ENCODE data around the gene PEX13. TPM values are rescaled to one million over a fixed set of nuclear protein-coding genes. Genes with fewer than 3 reads are reported as not detected.
"Not testable (repeated sequence)": the region's sequence is repeated elsewhere in the genome, so short reads cannot be mapped to it uniquely, and the experiment has no call there.

PEX13 gene
- total RNA-seq, 1 experiment from 2014 or later: 25.1 TPM

DNA sequence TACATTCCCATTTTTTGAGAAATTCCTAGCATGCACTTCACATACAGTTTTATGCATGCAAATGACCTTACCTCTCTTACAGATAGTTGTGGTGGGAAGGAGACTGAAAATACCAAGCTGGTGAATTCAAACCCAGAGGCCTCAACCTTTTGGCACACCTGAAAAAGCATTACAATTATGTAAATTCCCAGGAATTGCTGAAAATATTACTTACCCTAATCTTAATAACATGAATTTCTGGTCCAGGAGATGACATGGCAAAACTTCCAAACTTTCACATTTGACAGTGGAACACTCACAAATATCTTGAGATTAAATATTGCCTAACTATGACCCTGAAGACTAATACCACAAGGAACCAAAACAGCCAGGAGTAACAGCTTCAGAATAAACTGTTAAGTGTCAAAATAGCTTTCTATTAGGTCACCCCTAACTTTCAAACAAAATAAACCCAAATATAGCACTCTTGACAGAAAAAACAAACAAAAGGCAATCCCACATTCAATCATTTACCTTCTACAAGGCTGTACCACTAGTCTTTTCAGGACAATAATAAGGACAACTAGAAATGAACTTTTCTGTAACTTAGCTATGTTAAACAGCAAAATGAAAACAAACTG lies 10.9 kb upstream of the PEX13 start:
- DNase-seq (ENCODE audit: low read depth): no peak

DNA sequence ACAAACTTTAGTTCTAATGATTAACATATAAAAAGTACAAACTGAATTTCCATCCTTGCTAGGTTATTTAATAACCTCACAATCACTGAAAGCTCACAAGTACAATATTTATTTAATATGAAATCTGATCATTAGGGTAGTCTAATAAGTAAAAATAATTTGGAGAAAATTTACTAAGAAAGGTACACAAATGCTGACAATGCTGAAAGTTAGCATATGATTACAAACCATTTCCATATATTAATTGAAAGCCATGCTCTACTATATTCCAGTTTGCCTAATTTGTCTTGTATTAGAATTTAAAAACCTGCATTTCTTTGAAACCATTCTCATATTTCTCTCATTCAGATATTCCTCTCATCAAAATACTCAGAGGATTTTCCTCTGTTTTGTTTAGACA lies 8.2 kb upstream of the PEX13 start:
- no peak for DNase-seq (ENCODE audit: low read depth)

DNA sequence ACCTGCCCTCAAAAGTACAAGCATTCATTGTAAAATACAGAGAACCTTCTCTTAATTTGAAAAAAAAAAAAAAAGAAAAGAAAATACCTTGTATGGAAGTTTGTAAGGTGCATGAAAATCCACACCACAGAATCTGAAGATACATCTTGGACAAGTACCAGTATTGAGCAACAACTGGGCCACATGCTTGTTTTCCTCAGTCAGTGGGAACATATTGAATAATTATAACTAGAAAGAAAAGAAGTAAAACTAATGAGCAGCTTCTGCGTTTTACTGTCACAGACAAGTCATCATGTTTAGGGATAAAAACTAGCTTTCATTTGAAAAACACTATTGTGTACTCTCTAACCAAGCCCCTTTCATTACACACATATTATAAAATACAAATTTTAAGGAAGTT lies 5.8 kb upstream of the PEX13 start:
- DNase-seq (ENCODE audit: low read depth): no peak

DNA sequence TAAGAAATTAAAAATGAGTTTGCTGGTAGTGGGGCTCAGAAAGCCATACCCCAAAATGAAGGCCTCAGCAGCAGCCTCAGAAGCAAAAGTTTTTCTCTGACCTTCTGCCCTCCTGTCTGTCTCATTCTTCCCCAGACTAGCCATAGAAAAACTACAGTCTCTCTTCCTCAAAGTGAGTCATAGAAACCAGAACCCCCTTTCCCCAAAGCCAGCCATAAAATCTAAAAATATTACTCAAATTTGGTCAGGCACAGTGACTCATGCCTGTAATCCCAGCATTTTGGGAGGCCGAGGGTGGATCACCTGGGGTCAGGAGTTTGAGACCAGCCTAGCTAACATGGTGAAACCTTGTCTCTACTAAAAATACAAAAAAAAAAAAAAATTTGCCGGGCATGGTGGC lies 5.2 kb upstream of the PEX13 start:
- DNase-seq (ENCODE audit: low read depth): peak; percentile 84

DNA sequence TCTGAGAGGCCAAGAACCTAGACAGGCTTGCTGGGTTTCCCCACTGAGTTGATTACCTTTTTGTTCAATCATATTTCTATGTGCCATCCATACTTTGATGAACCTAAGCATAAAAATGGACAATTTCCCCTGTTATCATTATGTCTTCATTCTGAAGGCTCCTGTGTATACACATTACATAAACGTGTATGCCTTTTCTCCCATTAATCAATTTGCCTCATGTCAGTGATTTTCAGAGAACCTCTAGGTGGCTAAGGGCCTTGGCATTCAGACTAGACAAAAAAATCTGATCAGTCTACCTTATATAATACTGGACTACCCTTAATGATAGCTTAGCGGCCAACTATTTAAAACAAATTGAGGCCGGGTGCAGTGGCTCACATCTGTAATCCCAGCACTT lies 4.1 kb upstream of the PEX13 start:
- DNase-seq (ENCODE audit: low read depth): no peak

DNA sequence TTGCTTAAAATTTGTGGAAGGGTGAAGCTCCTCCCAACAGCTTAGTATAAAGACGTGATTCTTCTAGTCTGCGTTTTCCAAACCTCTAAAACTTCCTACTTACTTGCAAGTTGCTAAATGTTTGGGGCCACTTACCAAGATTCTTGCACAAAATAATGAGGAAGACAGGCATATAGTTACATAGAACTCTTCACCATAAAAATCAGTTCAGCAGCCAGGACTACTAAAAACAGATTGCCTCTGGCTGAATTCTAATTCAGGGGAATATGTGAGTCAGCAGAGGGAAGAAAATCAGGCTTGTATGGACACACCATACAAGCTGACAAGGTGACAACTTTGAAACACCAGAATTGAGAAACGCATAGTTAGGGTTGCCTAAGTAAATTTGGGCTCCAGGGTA lies 2.8 kb upstream of the PEX13 start:
- DNase-seq (ENCODE audit: low read depth): no peak

DNA sequence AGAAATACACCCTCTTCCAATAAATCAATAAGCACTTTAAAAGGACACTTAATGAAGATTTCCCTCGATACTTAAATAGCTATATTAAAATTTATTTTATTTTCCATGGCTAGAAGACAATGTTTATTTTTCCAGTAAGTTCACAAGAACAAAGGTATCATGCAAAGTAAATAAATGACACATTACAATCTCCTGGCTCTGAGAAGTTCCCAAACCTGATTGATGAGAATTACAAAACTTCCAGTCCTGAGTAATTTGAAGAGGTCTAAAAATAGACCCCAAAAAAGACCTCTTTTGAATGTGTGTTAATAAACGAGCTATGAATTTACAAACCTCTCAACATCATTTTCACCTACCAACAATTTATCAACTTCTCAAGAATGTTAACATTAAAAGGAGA lies 1.5 kb upstream of the PEX13 start:
- DNase-seq (ENCODE audit: low read depth): no peak

DNA sequence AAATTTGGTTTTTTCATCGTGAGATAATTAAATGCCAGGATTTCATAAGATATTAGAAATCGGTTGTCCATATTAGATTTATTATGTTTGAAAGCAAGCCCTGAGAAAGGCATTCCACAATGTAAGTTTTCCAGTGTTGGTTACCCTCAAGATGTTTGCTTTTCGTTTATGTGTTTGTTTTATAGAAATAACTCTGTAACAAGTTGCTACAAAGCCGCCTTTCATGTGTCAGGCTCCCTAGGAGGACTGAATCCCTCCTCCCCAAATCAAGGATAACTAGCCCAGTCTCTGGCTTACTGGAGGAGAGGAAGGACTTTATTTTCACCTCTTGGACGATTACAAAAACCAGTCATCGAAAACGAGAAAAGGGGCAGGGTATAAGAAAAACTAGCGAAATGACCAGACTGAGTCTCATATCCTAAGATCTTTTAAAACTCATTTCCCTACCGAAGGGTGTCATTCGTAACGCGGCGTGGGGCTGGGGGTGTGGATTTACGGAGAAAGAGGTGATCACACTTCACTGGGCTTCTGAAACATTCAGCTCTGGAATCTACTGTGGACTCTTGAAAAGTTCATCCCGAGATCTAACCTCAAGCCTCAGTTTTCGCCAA lies 1.0 kb upstream of the PEX13 start:
- DNase-seq (ENCODE audit: low read depth): no peak

DNA sequence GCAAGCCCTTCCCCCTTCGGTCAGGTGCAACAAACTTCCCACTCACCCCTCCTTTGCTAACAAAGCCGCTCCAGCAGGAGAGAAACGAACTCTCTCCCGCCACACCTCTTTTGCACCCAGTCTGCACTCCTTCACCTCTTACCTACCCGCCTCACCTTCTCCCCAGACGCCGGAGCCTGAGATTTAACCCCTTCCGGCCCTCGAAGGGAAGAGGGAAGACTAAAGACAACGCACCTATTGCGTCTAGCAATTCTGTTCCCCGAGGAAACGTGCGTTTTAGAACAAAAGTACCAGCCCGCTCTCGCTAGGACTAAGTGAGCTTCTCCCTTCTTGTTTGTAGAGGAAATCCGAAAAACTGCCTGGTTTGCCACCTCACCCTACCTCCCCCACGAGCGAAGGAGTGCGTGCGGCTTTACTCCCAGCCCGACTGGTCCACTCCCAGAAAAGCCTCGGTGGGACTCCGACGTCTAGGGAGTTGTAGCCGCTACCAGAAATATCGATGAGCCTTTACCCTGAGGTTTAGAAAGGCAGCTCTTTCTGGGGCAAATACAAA lies 441 bp upstream of the PEX13 start:
- DNase-seq (ENCODE audit: low read depth): peak; percentile 81

DNA sequence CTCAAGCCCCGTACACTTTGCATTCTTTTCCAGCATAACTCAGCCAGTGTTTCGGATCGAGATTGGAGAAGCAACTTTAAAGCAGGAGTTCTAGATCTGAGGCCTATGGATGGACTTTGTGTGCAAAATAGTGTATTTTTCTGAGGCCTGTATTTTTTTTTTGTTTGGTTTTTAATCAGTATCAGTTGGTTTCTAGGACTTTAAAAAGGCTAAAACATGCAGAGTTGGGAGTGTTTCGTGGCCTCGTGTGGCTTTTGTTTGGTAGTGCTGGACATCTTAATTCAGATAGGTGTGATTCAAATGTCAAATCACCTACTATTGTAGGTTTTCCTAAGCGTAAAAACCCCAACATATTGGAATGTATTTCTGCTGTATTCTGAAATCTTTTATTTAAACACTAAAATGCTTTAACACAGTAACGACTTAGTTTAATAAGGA lies 817 bp downstream of the PEX13 start:
- DNase-seq (ENCODE audit: low read depth): no peak

DNA sequence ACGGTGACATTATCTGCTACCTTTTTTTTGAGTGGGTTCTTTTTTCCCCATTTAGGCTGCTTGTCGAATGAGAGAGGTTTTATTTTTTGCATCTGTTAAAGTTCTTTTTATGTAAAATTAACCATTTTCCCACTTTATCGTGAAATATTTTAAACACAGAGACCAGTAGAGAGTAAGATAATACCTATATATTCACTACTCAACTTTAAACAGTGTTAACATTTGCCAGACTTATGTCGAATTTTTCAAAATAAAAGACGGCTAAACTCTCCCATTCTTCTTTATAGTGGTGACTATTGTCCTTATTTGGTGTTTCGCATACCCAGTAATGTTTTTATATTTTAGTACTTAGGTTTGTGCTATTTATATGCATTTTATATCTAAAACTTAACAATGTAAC lies 1.3 kb downstream of the PEX13 start:
- DNase-seq (ENCODE audit: low read depth): no peak

DNA sequence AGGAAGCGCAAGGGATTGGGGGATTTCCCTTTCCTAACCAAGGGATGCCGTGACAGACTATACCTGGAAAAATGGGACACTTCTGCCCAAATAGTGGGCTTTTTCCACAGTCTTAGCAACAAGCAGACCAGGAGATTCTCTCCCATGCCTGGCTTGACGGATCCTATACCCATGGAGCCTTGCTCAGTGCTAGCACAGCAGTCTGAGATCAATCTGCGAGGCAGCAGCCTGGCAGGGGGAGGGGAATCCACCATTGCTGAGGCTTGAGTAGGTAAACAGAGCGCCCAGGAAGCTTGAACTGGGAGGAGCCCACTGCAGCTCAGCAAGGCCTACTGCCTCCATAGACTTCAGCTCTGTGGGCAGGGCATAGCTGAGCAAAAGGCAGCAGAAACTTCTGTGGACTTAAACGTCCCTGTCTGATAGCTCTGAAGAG lies 3.7 kb downstream of the PEX13 start:
- no peak for DNase-seq (ENCODE audit: low read depth)

DNA sequence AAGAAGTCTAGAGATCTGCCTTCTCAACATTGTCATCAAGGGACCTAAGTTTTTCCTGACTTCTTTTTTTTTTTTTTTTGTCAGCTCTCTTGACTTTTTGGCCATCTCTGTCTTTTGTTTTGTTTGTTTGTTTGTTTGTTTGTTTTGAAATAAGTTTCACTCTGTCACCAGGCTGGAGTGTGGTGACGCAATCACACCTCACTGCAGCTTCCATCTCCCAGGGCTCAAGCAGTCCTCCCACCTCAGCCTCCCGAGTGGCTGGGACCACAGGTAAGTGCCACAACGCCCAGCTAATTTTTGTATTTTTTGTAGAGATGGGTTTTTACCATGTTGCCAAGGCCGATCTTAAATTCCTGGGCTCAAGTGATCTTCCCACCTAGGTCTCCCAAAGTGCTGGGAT lies 6.2 kb downstream of the PEX13 start:
- no peak for DNase-seq (ENCODE audit: low read depth)

DNA sequence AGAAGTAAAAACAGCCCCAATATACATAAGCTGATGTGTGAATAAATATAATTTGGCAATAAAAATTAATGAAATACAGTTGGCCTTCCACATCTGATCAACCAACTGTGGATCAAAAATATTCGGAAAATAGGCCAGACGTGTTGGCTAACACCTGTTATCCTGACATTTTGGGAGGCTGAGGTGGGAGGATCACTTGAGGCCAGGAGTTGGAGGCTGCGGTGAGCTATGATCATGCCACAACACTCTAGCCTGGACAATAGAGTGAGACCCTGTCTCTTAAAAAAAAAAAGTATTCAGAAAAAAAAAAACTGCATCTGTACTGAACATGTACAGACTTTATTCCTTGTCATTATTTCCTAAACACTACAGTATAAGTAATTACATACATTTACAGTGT lies 12.0 kb downstream of the PEX13 start:
- no peak for DNase-seq (ENCODE audit: low read depth)

DNA sequence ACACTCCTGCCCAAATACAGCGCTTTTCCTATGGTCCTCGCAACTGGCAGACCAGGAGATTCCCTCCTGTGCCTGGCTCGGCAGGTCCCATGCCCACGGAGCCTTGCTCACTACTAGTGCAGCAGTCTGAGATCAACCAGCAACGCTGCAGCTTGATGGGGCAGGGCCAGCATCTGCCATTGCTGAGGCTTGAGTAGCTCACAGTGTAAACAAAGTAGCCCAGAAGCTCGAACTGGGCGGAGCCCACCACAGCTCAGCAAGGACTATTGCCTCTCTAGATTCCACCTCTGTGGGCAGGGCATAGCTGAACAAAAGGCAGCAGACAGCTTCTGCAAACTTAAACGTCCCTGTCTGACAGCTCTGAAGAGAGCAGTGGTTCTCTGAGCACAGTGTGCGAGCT lies 17.1 kb downstream of the PEX13 start:
- not testable (repeated sequence) for DNase-seq (ENCODE audit: low read depth)

DNA sequence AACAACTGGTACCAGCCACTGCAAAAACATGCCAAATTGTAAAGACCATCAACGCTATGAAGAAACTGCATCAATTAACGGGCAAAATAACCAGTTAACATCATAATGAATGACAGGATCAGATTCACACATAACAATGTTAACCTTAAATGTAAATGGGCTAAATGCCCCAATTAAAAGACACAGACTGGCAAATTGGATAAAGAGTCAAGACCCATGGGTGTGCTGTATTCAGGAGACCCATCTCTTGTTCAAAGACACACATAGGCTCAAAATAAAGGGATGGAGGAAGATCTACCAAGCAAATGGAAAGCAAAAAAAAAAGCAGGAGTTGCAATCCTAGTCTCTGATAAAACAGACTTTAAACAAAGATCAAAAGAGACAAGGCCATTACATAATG lies 19.1 kb downstream of the PEX13 start:
- DNase-seq (ENCODE audit: low read depth): not testable (repeated sequence)

DNA sequence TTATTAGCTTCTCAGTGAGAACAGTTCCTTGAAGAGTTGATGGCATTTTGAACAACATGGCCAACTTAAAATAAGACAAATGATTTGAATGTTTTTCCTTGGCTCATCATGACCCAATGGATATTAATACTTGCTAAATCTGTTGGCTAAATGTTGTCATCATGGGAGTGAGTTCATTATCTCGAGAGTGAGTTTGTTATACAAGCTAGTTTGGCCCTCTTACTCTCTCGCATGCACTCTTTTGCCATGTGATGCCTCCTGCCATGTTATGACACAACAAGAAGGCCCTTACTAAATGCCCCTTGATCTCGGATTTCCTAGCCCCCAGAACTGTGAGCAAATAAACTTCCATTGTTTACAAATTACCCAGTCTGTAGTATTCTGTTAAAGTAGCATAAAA lies 25.3 kb downstream of the PEX13 start:
- no peak for DNase-seq (ENCODE audit: low read depth)

DNA sequence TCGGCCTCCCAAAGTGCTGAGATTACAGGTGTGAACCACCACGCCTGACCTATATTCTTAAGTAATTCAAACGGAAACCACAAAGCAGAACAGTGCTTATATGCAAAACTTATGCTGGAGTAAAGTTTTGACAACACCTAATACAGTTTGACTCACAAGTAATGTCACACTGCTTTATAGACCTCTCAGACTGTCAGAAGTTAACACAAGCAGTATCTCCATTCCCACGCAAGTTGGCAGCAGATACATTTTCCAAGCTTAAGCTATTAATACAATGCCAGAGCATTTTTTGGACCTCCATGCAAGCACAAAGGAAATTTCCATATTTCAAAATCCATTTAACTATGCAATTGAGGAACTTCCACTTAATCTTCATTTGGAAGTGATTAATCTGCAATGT lies 27.1 kb downstream of the PEX13 start:
- no peak for DNase-seq (ENCODE audit: low read depth)

DNA sequence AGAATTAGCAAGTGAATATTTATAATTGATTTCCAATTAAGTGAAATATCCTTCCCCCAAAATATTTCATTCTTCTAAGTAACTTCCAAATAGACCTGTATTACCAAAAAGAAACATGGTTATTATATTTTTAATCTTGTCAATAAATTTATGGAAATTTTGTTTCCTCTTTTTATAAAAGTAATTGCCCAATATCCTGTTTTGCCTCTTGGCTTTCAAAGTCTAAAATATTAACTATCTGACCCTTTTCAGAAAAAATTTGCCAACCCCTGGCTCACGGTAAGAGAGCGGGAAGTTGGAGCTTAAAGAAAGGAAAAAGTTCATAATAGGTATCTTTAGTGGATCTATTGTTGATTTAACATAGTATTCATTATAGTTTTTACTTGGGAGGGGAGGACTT lies 27.7 kb downstream of the PEX13 start:
- no peak for DNase-seq (ENCODE audit: low read depth)

DNA sequence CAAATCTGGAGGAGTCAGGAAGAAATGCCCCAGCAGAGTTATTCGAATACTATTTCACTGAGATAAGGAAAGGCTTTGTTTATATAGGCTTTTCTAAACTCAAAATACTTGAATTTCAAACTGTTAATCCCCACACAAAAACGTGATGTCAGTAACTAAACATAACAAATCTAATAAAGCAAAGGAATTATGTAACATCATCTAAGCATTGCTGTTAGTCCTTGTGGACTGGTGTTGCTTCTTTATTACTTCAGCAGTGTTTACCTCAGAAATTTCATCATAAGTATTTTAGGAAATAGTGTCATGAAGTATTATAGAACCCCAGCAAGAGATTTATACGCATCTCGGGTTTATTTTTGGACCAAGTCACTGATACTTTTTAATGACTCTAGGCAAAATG lies 28.5 kb downstream of the PEX13 start:
- DNase-seq (ENCODE audit: low read depth): no peak

DNA sequence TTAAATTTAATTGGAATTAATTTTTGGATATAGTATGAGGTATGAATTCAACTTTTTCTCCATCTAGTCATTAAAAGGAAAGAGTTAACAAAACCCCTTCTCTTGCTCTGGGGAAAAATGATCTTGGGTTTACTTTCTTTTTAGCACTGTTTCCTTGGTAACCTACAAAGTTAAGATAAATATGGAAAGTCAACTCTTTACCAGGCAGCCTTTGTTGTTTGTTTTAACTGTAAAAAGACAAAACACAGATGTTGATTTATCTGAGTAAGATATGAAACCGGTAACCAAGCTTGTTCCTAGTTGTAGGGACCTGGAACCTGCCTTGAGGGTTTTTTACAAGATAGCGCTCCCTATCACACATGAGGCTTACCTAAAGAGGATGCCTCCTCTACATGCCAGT lies 38.0 kb downstream of the PEX13 start:
- DNase-seq (ENCODE audit: low read depth): no peak

DNA sequence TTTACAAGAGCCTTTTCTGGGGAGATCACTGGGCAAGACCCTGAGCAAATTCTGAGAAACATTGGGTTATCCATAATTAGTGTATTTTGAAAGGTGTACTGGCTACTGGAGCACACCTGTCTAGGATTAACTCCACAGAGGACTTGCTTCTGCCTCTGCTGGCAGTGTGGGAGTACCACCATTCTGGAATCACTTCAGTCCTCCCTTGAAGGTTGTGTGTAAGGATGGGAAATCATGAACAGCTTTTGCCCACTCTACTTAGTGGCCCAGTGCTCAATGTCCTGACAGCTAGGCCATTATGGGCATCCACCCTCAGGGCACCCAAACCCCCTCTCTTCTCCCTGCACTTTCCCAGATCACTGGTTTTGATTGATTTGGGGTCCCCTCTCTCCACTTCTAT lies 40.0 kb downstream of the PEX13 start:
- no peak for DNase-seq (ENCODE audit: low read depth)

DNA sequence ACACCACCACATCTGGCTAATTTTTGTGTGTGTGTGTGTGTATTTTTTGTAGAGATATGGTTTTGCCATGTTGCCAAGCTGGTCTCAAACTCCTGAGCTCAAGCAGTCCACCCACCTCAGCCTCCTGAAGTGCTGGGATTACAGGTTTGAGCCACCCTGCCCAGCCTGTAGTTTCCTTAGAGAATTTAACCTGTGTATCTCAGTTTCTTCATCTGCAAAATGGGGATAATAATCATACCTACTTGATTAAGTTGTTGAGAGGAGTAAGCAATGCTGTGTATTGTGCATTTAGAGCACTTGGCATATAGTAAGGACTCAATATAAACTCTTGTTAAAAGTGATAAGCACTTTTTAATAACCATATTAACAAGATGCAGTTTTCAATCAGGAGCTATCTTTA lies 41.9 kb downstream of the PEX13 start:
- DNase-seq (ENCODE audit: low read depth): no peak

Data from HT1080 (cell line).